ENCODE data around the gene SCLT1. TPM values are rescaled to one million over a fixed set of nuclear protein-coding genes. Genes with fewer than 3 reads are reported as not detected.

Gene SCLT1
- total RNA-seq, 1 donor from 2014 or later, result 6.7 TPM

GRCh38 chr4:128958194-128958593, 135.1 kb downstream of the SCLT1 start:
- no peak for DNase-seq (ENCODE audit: low read depth in 2 of 2)

GRCh38 chr4:128957459-128957858, 135.9 kb downstream of the SCLT1 start:
- no peak for DNase-seq (ENCODE audit: low read depth in 2 of 2)

- DNase-seq (ENCODE audit: low read depth in 2 of 2), result peak; percentile 12 to 55
Measured at GRCh38 chr4:128955751-128956150, 137.6 kb downstream of the SCLT1 start.

- no peak for DNase-seq (ENCODE audit: low read depth in 2 of 2)
Measured at GRCh38 chr4:128954941-128955340, 138.4 kb downstream of the SCLT1 start.

GRCh38 chr4:128951316-128951715, 142.0 kb downstream of the SCLT1 start:
- no peak for DNase-seq (ENCODE audit: low read depth in 2 of 2)

GRCh38 chr4:128950796-128951195, 142.5 kb downstream of the SCLT1 start:
- DNase-seq (ENCODE audit: low read depth in 2 of 2), result no peak

GRCh38 chr4:128946916-128947315, 146.4 kb downstream of the SCLT1 start:
- DNase-seq (ENCODE audit: low read depth in 2 of 2), result no peak

- no peak for DNase-seq (ENCODE audit: low read depth in 2 of 2)
Measured at GRCh38 chr4:128942607-128943006, 150.7 kb downstream of the SCLT1 start.

GRCh38 chr4:128940971-128941370, 152.4 kb downstream of the SCLT1 start:
- no peak for DNase-seq (ENCODE audit: low read depth in 2 of 2)

- no peak for DNase-seq (ENCODE audit: low read depth in 2 of 2)
Measured at GRCh38 chr4:128930051-128930450, 163.3 kb downstream of the SCLT1 start.

- DNase-seq (ENCODE audit: low read depth in 2 of 2), result no peak
Measured at GRCh38 chr4:128924951-128925350, 168.4 kb downstream of the SCLT1 start.

GRCh38 chr4:128921954-128922353, 171.4 kb downstream of the SCLT1 start:
- no peak for DNase-seq (ENCODE audit: low read depth in 2 of 2)

GRCh38 chr4:128917781-128918180, 175.6 kb downstream of the SCLT1 start:
- no peak for DNase-seq (ENCODE audit: low read depth in 2 of 2)

GRCh38 chr4:128916832-128917231, 176.5 kb downstream of the SCLT1 start:
- no peak for DNase-seq (ENCODE audit: low read depth in 2 of 2)

- no peak for DNase-seq (ENCODE audit: low read depth in 2 of 2)
Measured at GRCh38 chr4:128915544-128915943, 177.8 kb downstream of the SCLT1 start.

- peak in 1 of 2 donors; percentile 31 for DNase-seq (ENCODE audit: low read depth in 2 of 2)
Measured at GRCh38 chr4:128913228-128913627, 180.1 kb downstream of the SCLT1 start.

GRCh38 chr4:128908735-128909134, 184.6 kb downstream of the SCLT1 start:
- no peak for DNase-seq (ENCODE audit: low read depth in 2 of 2)

- no peak for DNase-seq (ENCODE audit: low read depth in 2 of 2)
Measured at GRCh38 chr4:128907981-128908380, 185.4 kb downstream of the SCLT1 start.

GRCh38 chr4:128906581-128906980, 186.8 kb downstream of the SCLT1 start:
- DNase-seq (ENCODE audit: low read depth in 2 of 2), result no peak

GRCh38 chr4:128904821-128905220, 188.5 kb downstream of the SCLT1 start:
- DNase-seq (ENCODE audit: low read depth in 2 of 2), result no peak

GRCh38 chr4:128880662-128881061, 212.7 kb downstream of the SCLT1 start:
- DNase-seq (ENCODE audit: low read depth in 2 of 2), result no peak

- no peak for DNase-seq (ENCODE audit: low read depth in 2 of 2)
Measured at GRCh38 chr4:128879971-128880370, 213.4 kb downstream of the SCLT1 start.

- DNase-seq (ENCODE audit: low read depth in 2 of 2), result no peak
Measured at GRCh38 chr4:128879283-128879682, 214.1 kb downstream of the SCLT1 start.

- DNase-seq (ENCODE audit: low read depth in 2 of 2), result no peak
Measured at GRCh38 chr4:128877934-128878333, 215.4 kb downstream of the SCLT1 start.
